ES-I3 (cell line): ENCODE data around the gene ALOX5AP.
"Not testable (repeated sequence)": the region's sequence is repeated elsewhere in the genome, so short reads cannot be mapped to it uniquely, and the experiment has no call there.

Source experiments
- H3K36me3 ChIP-seq: 2 replicates; pipeline ENCODE4 v1.6.1; 2013; ENCODE audit warnings: mild to moderate bottlenecking, low read length, control low read depth, moderate library complexity; ENCODE audit not compliant: insufficient read depth
- H3K4me1 ChIP-seq: 2 replicates; pipeline ENCODE4 v1.6.1; 2013; ENCODE audit warnings: mild to moderate bottlenecking, control low read depth, low read length; ENCODE audit not compliant: insufficient read depth
- H3K9ac ChIP-seq: 2 replicates; pipeline ENCODE4 v1.6.1; 2013; ENCODE audit warnings: low read depth, mild to moderate bottlenecking, low read length, moderate library complexity
- H3K9me3 ChIP-seq: 2 replicates; pipeline ENCODE4 v1.6.1; 2013; ENCODE audit warnings: mild to moderate bottlenecking, low read length, moderate library complexity; ENCODE audit not compliant: control insufficient read depth, insufficient read depth

Gene ALOX5AP

GRCh38 chr13:30739237-30739528 is 3.8 kb downstream of the ALOX5AP start:
- H3K4me1 ChIP-seq, result peaks cover 2% of the 10 kb centered on the region; the same call in 1 of the 2 replicates
- H3K36me3 ChIP-seq, result no peaks in the 10 kb centered on the region
- no peak overlapping the region for H3K9ac ChIP-seq
- H3K9me3 ChIP-seq, result no peaks in the 10 kb centered on the region

DNA sequence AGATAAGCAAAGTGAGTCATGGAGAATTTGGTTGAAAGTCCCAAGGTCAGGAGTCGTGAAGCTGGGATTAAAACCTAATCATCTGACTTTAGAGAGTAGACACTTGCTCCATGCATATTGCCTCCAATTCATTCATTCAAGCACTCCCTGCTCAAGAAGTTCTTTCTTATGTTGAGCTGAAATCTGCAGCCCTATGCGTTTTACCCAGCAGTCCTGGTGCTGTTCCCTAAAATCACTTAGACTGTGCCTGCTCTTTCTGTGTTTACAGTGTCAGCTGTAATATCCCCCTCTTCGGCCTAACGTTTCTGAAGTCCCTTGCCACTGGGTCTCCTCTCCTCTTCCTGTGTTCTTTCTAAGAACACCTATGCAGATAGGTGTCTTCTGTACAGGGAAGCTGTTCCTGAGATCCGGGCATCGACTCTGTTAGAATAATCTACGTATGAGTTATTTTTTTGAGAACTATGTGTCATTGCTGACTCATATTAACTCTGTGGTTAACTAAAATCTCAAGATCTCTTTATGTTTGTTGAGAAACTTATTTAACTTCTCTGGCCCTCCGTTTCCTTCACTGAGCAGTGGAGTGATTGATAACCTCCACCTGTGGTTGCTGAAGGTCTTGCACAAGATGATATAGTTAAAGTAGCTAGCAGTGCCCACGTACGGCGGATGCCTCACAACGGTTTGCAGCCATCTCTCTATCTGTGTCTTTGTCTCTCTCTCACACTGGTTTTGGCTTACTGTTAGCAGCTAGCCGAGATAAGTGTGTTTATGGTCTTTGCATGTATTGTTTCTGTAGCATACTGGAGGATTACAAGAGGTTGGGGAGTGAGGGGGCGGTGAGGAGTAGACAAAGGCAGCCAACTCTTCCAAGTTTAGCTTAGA is 4.7 kb downstream of the ALOX5AP start:
- Histone ChIP-seq H3K36me3 (no peaks in the 10 kb centered on the region), H3K9ac (no peak overlapping the region), H3K4me1 (no peaks in the 10 kb centered on the region), H3K9me3 (no peaks in the 10 kb centered on the region)

DNA sequence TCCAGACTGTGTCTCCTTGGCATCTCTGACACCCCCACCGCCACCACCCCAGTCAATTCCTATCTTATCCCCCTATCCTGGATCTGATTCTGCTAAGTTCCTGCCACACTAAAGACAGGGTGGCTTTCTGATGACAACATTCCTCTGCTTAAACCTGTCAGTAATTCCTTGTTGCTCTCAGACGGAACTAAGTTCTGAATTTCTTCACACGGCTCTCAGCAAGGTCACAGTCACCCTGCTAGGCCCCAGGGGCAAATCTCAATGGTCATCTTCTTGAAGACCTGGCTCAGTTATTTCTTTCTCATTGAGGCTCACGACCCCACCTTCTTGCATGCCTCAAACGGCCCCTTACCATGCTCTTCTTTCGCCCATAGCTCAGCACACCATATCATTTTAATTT is 7.6 kb downstream of the ALOX5AP start:
- H3K36me3 ChIP-seq, result no peaks in the 10 kb centered on the region

GRCh38 chr13:30743319-30744055 is 8.1 kb downstream of the ALOX5AP start:
- Histone ChIP-seq H3K36me3 (no peaks in the 10 kb centered on the region), H3K4me1 (no peaks in the 10 kb centered on the region), H3K9me3 (no peaks in the 10 kb centered on the region), H3K9ac (no peak overlapping the region)

More for the DNA sequence above, 7.6 kb downstream of the ALOX5AP start:
- Histone ChIP-seq H3K9ac (no peak overlapping the region), H3K4me1 (no peaks in the 10 kb centered on the region), H3K9me3 (no peaks in the 10 kb centered on the region)

DNA sequence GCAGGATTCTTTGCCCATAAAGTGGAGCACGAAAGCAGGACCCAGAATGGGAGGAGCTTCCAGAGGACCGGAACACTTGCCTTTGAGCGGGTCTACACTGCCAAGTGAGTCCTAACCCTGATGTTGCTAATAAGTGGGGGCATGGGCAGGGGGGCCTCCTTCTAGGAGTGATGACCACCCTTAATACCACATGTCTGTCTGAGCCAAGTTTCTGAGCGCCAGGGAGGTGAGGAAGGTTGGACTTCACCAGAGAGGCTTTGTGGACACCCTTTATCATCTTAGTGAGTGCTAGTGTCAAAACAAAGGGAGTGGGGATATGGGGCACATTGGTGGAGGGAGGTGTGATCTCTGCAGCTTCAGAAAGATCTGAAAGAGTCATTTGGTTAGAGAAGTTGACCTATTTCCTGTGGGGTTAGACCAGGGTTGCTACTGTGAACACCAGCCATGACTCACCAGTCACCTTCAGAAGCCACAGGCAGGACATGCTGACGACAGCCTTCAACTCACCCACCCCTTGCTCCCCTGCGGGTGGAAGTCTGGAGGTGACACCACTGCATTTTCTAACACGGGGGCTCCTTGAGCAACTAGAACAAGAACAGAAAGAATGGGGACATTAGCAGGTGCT is 8.8 kb downstream of the ALOX5AP start:
- Histone ChIP-seq H3K36me3 (no peaks in the 10 kb centered on the region), H3K4me1 (no peaks in the 10 kb centered on the region), H3K9me3 (no peaks in the 10 kb centered on the region), H3K9ac (no peak overlapping the region)

DNA sequence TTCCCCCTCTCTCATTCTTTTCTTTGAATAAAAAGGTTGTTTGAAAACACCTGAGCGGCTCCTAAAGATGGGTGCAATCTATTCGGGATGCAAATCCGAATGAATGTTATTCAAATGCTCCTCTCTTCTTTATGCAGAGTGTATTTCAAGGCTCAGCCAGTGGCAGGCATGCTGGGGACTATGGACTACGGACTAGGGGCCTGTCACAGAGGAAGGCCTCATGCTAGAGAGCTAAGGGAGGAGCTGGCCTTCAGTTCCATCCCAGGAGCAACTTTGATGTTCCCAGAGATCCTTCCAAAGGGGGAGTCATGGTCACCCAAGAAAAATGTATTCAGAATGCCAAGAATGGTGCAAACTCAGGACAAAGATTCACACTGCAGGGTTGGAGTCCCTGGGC is 9.3 kb downstream of the ALOX5AP start:
- Histone ChIP-seq H3K4me1 (no peaks in the 10 kb centered on the region), H3K9me3 (no peaks in the 10 kb centered on the region), H3K9ac (no peak overlapping the region), H3K36me3 (no peaks in the 10 kb centered on the region)

DNA sequence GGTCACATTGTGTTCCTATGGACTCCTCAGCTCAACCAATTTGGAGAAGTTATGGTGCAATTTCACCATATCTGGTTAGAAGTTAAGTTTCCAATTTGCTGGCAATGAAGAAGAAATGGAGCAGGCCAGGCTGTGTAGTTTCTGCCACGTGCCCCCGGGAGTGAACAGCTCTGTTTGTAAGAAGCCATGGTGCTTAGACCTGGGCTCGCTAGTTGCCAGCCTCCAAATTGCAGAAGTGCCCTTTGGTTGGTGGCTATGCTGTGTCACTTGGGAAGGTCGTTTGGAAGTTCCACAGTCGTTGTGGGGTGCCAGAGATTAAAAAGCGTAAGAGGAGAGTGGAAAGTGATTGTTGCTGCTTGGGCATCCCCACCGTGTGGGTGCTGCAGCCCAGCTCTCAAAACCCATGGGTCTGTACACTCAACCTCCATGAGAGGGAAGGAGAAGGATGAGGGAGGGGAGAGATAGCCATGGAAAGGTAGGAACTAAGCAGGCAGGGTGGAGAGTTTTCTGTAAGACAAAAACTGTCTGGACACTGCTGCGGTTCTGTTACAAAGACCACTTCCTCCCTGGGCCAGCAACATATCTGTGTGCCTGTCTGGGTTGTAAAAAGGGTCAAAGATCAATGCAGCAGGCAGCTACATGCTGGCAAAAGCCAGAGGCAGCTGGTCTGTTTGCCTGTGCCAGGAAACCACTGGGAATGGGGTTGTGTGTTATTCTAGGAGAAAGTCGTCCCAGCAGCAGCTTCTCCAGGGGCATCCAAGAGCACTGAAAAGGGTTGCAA is 10.8 kb downstream of the ALOX5AP start:
- no peaks in the 10 kb centered on the region for H3K4me1 ChIP-seq
- no peak overlapping the region for H3K9ac ChIP-seq
- H3K9me3 ChIP-seq, result no peaks in the 10 kb centered on the region
- no peaks in the 10 kb centered on the region for H3K36me3 ChIP-seq

DNA sequence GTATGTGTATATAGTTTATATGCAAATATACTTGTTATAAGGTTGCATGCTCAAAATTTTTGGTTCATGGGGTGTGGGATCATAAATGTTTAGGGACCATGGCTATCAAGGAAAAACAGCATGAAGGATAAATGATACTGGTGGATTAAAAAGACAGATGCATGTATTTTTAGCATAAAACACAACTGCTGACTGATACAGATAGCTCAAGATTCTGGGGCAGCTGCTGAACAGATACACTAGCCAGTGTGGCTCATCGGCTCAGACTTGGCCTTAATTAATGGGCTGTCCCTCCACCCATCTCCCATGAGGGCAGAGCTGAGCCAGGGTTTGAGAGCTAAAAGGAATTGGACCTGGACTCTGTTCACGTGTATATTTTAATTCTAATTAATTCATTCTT is 11.4 kb downstream of the ALOX5AP start:
- H3K9me3 ChIP-seq, result no peaks in the 10 kb centered on the region
- no peak overlapping the region for H3K9ac ChIP-seq
- no peaks in the 10 kb centered on the region for H3K36me3 ChIP-seq
- H3K4me1 ChIP-seq, result no peaks in the 10 kb centered on the region

GRCh38 chr13:30747845-30748244 is 12.5 kb downstream of the ALOX5AP start:
- H3K36me3 ChIP-seq, H3K4me1 ChIP-seq, H3K9ac ChIP-seq, H3K9me3 ChIP-seq: not testable (repeated sequence)

DNA sequence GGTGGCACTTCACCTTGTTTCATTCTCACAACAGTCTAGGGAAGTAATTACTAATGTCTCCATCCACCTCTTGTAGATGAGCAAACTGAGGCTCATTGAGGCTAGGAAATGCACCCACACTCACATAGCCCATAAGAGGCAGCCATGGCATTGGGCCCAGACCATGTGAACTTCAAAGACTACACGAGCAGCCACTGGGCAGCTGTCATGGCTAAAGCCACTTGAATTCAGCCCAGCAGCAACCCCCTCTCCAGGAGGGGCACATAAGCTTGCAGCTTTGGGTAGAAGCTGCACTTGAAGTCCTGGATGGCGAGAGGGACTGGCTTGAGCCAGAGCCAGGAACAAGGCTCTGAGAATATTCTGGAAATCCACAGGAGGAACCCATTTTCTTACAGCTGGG is 13.4 kb downstream of the ALOX5AP start:
- H3K9me3 ChIP-seq, result no peaks in the 10 kb centered on the region
- no peak overlapping the region for H3K9ac ChIP-seq
- no peaks in the 10 kb centered on the region for H3K4me1 ChIP-seq
- H3K36me3 ChIP-seq, result no peaks in the 10 kb centered on the region

GRCh38 chr13:30750036-30750435 is 14.7 kb downstream of the ALOX5AP start:
- H3K9ac ChIP-seq, result no peak overlapping the region
- H3K9me3 ChIP-seq, result no peaks in the 10 kb centered on the region
- H3K36me3 ChIP-seq, result no peaks in the 10 kb centered on the region
- H3K4me1 ChIP-seq, result no peaks in the 10 kb centered on the region

DNA sequence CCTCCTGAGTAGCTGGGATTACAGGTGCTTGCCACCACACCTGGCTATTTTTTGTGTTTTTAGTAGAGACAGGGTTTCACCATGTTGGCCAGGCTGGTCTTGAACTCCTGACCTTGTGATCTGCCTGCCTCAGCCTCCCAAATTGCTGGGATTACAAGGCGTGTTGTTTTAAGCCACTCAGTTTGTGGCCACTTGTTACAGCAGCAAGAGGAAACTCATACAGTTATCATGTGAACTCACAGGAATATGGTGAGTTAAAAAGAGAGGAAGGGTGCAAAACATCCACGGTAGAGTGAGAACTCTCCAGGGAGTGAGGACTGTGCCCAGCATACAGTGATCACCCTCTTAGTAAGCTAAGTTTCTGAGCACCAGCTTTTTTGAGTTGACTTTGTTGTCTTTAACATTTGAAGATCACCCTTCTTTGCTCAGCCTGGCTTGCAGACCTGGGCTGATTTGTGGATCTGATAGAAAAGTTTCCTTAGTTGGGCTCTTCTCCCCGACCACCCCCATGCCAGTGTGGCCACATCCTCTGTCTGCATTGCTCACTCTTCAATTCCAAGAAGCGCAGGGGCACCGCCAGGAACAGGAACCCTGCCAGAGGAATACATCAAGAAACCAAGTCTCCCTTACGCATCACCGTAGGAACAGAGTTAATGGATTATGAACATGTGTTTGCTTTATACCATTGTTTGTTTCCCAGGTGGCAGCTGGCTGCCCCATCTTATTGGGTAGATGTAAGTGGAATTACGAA is 16.0 kb downstream of the ALOX5AP start:
- no peak overlapping the region for H3K9ac ChIP-seq
- no peaks in the 10 kb centered on the region for H3K36me3 ChIP-seq
- H3K4me1 ChIP-seq, result no peaks in the 10 kb centered on the region
- no peaks in the 10 kb centered on the region for H3K9me3 ChIP-seq

- no peaks in the 10 kb centered on the region for H3K9me3 ChIP-seq
- no peaks in the 10 kb centered on the region for H3K36me3 ChIP-seq
- H3K4me1 ChIP-seq, result no peaks in the 10 kb centered on the region
- no peak overlapping the region for H3K9ac ChIP-seq
Observed at GRCh38 chr13:30752201-30752797, 17.0 kb downstream of the ALOX5AP start.
